HG03432 (cell line): ENCODE results near the gene TPRKB.
A peak's percentile ranks its signal among the peaks of the same experiment; 100 is the strongest.
"Not testable (repeated sequence)": the region's sequence is repeated elsewhere in the genome, so short reads cannot be mapped to it uniquely, and the experiment has no call there.

ENCODE experiments used
- ATAC-seq: cut with Tn5 transposase; IDR thresholded peaks from one replicate; pipeline ENCODE4 v1.9.1; 2021; ENCODE audit warnings: mild to moderate bottlenecking, moderate library complexity; ENCODE audit not compliant: unreplicated experiment

The TPRKB gene

DNA sequence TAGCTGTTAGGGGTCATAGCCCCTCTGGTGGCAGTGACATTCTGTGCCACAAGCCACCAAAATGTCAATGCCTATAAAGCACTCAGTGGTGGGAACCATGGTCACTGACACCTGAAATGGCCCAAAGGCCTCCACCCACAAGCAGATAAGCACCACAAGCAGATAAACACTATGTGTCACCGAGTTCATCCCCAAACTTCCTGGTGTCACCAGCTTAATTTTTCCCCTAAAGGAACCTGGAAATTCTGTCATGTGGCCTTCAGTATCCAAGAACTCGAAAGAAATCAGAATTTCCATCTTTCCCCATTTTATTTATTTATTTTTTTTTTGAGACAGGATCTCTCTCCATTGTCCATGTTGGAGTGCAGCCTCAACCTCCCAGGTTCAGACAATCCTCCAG lies 3.6 kb upstream of the TPRKB start:
- no peak for ATAC-seq

DNA sequence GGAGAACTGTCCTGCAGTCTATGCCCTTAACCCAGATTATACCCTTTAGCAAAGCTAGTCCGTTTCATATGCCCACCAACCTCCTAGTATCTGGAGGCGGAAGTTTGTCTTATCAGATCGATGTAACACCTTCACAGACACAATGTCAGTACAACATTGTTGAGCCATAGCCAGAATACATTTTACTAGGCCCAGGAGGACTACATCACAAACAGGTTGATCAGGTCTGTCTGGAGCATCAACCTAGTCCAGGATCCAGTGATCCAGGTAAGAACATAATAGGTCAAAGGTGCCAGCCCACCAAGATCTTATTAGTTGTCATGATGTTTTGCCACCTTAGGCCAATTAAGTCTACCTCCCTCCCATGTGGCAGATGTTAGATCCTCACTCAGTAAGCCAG lies 2.0 kb upstream of the TPRKB start:
- no peak for ATAC-seq

DNA sequence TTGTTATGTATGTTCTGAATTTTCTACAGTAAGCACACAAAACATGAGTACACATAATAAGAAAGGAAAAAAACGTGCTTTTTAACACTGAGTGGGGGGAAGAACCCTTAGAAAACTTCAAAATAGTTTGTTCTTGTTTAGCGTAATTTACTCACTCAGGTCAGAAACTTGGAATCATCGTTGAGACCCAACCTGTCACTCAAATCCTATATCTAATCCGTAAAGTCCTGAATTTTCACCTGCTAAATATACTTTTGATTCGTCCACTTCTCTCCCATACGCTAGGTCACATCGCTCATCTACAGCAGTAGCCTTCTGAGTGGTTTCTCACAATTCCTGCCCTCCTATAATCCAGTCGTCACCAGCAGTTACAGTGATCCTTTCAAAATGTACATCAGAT lies 767 bp downstream of the TPRKB start:
- ATAC-seq = no peak

DNA sequence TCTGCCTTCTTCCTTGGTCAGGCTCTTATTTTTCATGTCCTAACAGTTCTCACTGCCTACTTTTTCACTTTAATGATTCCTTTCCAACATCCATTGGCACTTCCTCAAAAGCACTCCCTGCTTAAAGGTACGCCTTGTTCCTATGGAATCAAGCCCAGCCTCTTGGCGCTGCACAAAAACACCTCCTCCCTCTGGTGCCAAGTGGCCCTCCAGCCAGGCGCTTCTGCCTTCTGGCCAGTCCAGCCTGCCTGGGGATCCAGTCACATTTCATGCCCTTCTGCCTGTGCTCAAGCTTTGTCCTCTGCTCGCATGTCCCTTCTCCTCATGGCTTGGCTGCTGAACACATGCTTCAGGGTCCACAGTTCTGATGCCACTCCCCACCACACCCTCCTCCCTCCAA lies 6.3 kb downstream of the TPRKB start:
- no peak for ATAC-seq

DNA sequence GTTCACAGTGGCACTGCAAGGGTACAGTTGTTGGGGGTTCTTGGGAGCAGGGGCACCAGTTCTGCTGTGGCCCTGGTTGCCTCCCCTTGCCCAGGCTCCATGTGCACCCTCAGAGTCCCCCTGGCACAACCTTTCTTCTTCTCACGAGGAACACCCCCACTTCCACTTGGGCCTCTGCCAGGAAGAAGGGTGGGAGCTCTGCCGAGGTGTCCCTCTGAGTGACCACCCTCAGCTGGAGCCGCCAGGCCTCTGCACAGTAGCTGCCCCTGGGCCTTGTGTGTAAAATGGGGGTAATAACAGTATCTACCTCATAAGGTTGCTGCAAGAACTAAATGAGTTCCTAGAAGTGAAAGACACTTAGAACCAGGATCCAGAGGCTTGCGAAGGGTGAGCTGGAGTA lies 8.4 kb downstream of the TPRKB start:
- ATAC-seq = no peak

DNA sequence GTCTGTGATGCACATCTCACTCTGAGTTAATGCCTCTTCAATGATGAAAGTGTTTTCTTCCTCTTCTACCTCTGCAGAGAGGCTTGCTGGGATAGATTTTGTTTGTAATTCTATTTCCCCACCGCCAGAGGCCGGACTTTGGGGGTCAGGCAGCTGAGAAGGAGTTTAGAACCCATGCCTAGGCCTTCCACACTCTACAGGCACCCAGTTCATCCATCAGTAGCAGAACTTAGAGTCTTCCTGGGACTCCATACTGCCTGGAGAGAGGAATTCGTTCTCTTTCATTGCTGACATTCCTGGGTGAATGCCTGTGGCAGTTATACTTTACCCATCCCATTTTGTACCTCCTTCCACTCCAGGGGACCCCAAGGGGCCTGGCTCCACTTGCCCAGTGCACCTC lies 9.1 kb downstream of the TPRKB start:
- no peak for ATAC-seq

DNA sequence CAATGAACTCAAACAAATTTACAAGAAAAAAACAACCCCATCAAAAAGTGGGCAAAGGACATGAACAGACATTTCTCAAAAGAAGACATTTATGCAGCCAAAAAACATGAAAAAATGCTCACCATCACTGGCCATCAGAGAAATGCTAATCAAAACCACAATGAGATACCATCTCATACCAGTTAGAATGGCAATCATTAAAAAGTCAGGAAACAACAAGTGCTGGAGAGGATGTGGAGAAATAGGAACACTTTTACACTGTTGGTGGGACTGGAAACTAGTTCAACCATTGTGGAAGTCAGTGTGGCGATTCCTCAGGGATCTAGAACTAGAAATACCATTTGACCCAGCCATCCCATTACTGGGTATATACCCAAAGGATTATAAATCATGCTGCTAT lies 10.5 kb downstream of the TPRKB start:
- ATAC-seq = not testable (repeated sequence)

DNA sequence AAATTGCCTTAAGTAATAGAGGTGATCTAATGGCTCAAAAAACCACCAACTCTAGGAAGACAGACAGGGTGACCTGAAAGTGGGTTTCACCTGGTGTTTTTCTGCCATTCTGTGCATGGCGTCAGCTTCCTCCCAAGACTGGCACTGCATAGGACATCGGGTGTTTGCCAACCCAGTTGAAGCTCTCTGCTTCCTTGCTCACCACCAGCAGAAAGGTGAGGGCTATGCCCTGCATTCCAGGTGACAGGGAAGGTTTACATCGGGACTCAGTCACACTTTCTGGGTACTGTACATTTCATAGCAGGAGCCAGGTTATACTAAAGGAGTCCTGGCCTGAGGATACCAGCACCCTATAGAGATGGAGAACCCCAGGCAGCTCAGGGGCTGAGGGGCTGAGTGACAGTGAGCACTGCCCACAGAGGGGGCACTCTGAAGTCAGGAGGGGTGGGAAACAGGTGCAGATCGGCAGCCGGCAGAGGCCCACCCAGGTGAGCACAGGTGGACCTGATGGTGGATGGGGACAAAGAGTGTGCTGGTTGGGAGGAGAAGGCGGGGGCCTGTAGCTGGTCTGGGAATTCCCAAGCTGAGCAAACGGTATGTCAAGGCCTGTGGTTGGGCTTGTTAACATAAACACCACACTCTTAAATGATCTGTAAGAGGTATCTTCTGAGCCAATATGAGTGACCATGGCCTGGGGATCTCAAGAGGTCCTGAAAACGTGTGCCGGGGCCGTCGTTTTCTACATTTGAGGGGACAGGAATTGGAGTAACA lies 18.1 kb downstream of the TPRKB start:
- ATAC-seq = no peak

DNA sequence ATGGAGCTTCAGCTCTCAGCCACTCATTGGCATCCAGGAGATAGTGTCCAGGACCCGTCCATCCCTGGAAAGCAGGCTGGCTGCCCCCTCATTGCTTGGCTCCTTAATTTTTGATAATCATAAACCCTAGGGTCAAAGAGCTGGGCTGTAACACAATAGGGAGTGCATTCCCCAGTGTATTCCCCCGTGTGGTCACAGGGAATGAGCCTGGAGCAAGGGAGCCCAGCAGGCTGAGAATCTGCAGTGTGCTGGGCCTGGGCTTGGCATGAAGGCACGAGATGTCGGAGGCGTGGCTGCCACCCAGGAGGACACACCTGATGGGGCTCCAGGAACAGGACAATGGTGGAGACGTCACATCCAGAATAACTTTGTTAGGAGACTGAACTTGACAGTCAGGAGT lies 18.7 kb downstream of the TPRKB start:
- ATAC-seq = no peak

DNA sequence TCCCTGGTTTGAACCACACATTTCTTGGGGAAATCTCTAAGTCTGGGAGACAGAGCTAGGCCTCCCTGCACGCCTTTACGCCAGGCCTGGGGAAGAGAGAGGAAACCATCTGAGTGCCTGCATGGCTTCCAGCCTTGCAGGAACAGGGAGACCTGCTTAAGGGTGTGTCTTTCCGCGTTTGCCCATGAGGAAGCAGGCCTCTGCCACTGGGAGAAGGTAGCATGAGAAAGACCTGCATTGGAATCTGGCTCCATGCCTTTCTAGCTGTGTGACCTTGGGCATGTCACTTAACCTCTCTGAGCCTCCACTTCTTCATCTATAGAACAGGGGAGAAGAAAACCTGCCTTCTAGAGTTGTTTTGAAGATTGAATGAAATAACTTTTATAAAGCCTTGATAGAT lies 19.4 kb downstream of the TPRKB start:
- not testable (repeated sequence) for ATAC-seq

DNA sequence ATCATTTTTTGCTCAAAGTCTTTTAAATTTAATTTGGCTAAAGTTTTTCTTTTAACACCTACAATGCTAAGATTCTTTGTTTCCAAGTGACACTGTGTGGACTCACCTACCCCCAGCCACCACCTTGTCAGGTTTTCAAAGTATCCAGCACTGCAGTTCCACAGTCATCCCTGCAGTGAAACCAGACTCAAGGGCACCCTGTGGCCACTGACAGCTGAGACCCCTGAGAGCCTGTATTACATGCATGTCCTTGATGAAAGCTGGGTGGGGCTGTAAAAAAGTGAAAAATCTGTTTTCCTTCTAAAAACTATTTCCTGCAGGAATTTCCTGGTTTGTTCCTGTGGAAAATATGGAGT lies 19.9 kb downstream of the TPRKB start:
- no peak for ATAC-seq

DNA sequence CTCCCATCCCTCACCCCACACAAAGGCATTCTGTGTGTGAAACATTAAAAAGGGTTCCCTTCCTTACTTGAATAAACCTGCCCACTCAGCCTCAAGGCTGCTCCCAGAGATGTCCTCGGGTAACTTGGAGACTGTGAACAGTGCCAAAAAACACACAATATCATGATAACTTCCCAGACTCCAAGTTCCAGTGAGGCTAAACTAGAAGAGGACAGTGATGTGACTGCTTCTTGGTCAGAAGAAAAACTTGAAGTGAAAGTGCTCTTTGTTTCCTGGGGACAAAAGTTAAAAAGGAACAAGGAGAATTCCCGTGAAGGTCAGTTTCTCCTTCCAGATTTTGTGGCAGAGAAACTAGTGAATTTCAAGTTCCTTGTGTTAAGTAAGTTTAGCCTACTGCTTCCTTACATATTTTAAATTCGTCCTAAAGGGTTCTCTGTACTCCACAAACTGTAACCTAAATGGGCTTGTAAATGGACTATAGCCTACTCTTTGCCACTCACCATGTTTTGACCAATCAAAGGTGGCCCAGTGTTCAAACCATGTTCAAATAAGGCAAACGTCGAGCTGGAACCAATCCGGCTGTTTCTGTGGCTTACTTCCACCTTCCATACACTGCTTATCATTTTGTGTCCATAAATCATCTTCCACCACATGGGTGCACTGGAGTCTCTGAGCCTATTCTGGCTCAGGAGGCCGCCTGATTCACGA lies 20.4 kb downstream of the TPRKB start:
- ATAC-seq = peak; percentile 54

DNA sequence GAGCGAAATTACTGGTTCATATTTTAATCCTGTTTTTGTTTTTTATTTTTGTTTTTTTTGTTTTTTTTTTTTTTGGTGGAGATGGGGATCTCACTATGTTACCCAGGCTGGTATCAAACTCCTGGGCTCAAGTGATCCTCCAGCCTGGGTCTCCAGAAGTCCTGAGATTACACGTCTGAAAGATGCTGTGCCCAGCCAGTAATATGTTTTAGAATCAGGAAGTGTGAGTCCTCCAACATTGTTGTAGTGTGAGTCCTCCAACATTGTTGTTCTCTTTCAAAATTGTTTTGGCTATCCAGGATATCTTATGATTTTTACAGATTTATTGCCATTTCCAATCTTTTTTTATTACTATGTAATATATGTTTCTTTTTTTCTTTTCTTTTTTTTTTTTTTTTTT lies 23.1 kb downstream of the TPRKB start:
- ATAC-seq = no peak

DNA sequence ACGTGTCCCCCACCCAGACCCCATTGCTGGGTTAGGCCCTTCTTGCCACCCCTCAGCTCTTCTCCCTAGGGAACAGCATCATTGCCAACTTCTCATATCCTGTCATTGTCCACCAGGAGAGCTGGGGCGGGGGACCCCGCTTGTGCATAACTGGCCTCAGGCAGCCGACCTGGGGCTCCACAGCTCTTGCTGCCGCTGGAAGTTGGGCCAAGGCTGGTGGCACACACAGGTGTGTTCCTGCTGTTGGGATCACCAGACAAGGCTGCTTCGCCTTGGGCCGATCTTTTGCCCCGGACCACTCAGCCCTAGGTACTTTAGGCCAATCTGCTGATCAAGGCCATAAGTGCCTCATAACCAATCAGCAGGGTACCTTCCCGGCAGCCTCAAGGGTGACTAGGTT lies 28.6 kb downstream of the TPRKB start:
- no peak for ATAC-seq

DNA sequence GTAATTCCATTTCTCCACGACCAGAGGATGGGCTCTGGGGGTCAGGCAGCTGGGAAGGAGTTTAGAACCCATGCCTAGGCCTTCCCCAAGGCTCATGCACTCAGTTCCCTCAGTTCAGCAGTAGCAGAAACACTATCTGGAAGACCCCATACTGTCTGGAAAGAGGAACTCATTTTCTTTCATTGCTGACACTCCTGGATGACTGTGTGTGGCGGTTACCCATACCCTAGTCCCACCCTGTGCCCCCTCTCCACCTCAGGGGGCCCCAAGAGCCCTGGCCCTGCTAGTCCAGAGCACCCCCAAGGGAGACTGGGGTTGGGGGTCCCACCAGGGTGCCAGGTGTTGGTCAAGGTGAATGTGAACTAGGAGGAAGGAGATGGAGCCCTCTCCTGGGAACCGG lies 29.5 kb downstream of the TPRKB start:
- ATAC-seq = no peak

DNA sequence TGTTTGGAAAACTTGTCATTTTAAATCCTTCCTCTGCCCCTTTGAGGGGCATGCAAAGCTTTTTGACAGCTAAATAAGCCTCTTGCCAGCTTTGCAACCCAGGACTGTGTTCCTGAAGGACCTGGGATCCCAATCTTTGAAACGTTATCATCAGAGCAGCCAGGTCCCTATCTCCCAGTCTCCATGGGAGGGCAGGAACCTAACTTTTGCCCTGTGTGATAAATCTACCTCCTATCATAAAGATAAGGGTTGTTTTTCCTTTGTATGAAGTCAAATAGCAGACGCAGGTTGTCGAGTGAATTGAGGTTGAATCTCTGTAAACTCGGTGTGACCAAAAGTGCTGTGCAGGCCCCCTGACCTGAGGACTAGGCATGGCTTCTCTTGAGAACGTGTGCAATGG lies 30.1 kb downstream of the TPRKB start:
- no peak for ATAC-seq

DNA sequence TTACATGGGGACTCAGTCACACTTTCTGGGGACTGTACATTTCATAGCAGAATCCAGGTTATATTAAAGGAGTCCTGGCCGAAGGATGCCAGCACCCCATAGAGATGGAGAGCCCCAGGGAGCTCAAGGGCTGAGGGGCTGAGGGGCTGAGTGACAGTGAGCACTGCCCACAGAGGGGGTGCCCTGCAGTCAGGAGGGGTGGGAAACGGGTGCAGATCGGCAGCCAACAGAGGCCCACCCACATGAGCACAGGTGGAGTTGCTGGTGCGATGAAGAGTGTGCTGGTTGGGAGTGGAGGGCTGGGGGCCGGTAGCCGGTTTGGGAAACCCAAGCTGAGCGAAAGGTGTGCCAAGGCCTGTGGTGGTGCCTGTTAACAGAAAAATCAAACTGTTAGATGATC lies 32.1 kb downstream of the TPRKB start:
- no peak for ATAC-seq

DNA sequence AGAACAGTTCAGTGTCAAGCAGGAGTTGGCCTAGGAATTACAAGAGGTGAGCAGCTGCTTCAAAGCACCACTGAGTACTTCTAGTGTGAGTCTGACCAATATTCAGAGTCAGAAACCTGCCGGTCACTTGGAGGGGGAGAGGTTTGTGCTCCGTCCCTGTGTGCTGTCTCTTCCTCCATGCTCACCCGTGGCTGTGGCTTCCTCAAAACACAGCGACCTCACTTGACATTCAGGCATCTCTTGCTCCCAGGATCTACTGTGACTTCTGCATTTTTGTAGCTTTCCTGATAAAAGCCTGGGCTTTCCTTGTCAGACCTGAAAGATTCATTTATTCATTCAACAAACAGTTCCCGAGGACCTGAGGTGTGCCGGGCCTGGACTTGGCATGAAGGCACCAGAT lies 32.9 kb downstream of the TPRKB start:
- ATAC-seq = no peak

DNA sequence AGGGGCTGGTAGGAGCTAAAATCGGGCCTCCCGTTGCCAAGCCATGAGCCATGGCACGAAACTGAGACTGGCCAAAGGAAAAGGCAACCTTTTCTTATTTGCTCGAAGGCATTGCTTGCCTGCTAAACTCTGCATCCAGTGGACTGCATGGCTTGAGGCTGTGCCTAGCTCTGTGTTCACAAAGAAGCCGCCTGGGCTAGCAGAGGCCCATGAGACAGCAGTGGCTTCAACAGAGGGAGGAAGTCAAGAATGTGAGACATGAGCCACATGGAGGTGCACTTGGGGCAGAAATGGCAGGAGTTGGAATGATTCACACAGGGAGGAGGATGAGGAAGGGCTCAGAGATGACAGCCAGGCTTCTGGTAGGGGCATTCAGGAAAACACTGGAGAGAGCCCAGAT lies 33.5 kb downstream of the TPRKB start:
- ATAC-seq = no peak

DNA sequence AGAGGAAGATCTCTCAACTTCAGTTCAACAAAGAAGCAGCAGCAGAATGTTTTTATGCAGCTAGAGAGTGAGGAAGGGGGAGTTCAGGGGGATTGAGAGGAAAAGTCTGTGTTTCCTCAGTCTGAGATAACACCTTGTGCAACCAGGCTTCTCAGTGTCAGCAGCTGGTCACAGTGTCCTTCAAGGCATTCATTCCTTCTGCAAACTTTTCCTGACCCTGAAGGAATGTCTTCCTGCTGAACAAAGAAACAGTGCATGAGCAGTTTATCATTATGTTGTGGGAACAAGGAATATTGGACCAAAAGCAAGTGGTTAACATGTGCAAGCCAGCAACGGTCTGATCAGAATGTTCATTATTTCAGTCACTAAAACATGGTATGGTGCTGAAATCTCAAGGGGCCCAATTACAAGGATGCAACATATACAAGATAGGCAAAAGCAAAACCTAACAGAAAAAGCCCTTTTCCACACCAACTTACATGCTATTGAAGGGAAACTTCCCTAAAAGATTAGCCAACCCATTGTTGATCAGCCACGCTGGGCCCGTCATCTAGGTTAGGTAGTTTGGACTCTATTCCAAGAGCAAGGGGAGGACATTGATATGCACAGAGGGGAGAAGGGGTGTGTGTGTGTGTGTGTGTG lies 34.2 kb downstream of the TPRKB start:
- ATAC-seq = not testable (repeated sequence)

DNA sequence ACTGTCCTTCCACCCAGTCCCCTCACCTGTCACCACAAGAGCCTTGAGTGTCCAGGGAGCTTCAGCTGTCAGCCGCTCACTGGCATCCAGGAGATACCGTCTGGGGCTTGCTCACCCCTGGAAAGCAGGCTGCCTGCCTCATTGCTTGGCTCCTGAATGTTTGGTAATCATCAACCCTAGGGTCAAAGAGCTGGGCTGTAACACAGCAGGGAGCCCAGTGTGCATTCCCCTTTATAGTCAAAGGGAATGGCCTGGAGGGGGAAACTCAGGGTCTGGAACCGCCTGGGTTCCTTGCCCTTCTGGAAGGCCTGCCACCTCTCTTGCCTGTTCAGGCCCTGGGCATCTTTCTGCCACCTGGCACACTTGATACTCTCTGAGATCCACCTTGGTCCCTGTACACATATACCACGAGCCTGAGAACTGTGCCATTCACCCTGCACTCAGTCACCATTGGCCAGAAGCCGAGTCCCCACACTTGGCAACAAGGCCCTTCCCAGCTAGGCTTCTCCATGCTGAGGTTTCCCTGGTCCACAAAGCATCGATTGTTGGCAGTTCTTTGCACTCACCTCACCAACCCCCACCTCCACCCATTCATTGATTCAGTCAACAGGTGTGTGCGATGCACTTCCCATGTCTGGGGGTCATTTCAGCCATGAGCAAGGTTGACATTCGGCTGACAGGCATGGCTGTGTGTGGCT lies 35.0 kb downstream of the TPRKB start:
- no peak for ATAC-seq

DNA sequence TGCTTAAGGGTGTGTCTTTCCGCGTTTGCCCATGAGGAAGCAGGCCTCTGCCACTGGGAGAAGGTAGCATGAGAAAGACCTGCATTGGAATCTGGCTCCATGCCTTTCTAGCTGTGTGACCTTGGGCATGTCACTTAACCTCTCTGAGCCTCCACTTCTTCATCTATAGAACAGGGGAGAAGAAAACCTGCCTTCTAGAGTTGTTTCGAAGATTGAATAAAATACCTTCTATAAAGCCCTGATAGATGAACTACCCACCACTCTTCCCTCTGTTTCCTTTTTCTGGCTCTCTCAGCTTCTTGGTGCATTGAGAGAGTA lies 35.7 kb downstream of the TPRKB start:
- not testable (repeated sequence) for ATAC-seq
